Ishikawa (cell line): ENCODE data around the gene FAM117B.

Experiments
- CEBPB ChIP-seq: IDR thresholded peaks from 2 replicates; pipeline ENCODE4 v1.6.1; 2012
- CREB1 ChIP-seq: IDR thresholded peaks from 2 replicates; pipeline ENCODE4 v1.6.1; 2012; ENCODE audit warnings: low read depth
- EGR1 ChIP-seq: IDR thresholded peaks from 2 replicates; pipeline ENCODE4 v1.6.1; 2012
- EP300 ChIP-seq: IDR thresholded peaks from 2 replicates; pipeline ENCODE4 v1.6.1; 2012; ENCODE audit warnings: borderline replicate concordance
- FOXM1 ChIP-seq: IDR thresholded peaks from 2 replicates; pipeline ENCODE4 v1.6.1; 2012; ENCODE audit warnings: low read depth, borderline replicate concordance
- MAX ChIP-seq: IDR thresholded peaks from 2 replicates; pipeline ENCODE4 v1.6.1; 2012
- NFIC ChIP-seq: IDR thresholded peaks from 2 replicates; pipeline ENCODE4 v1.6.1; 2012
- RAD21 ChIP-seq: IDR thresholded peaks from 2 replicates; pipeline ENCODE4 v1.6.1; 2012; ENCODE audit warnings: low read depth
- REST ChIP-seq: IDR thresholded peaks from 2 replicates; pipeline ENCODE4 v1.6.1; 2012; ENCODE audit warnings: low read depth, mild to moderate bottlenecking
- TAF1 ChIP-seq: IDR thresholded peaks from 2 replicates; pipeline ENCODE4 v1.6.1; 2012; ENCODE audit warnings: low read depth, mild to moderate bottlenecking
- TCF12 ChIP-seq: IDR thresholded peaks from 2 replicates; pipeline ENCODE4 v1.6.1; 2012; ENCODE audit warnings: low read depth
- TEAD4 ChIP-seq: IDR thresholded peaks from 2 replicates; pipeline ENCODE4 v1.6.1; 2012
- USF1 ChIP-seq: IDR thresholded peaks from 2 replicates; pipeline ENCODE4 v1.6.1; 2012
- YY1 ChIP-seq: IDR thresholded peaks from 2 replicates; pipeline ENCODE4 v1.6.1; 2012; ENCODE audit warnings: low read depth
- ZBTB7A ChIP-seq: IDR thresholded peaks from 2 replicates; pipeline ENCODE4 v1.6.1; 2012; ENCODE audit warnings: low read depth

Gene FAM117B

GRCh38 chr2:202608142-202608852, 26.5 kb upstream of the FAM117B start:
- no peak for TF ChIP-seq CEBPB
- TF ChIP-seq MAX = no peak
- no peak for TF ChIP-seq REST
- TF ChIP-seq TAF1 = no peak
- no peak for TF ChIP-seq CREB1
- no peak for TF ChIP-seq ZBTB7A
- TF ChIP-seq YY1 = no peak
- TF ChIP-seq USF1 = no peak
- TF ChIP-seq FOXM1 = no peak
- TF ChIP-seq NFIC = no peak
- TF ChIP-seq TEAD4 = no peak
- no peak for TF ChIP-seq TCF12
- TF ChIP-seq EGR1 = no peak
- no peak for TF ChIP-seq EP300
- no peak for TF ChIP-seq RAD21

- TF ChIP-seq TAF1 = no peak
- no peak for TF ChIP-seq CEBPB
- no peak for TF ChIP-seq NFIC
- TF ChIP-seq EP300 = no peak
- TF ChIP-seq TCF12 = no peak
- TF ChIP-seq TEAD4 = no peak
- TF ChIP-seq YY1 = no peak
- TF ChIP-seq USF1 = no peak
- no peak for TF ChIP-seq REST
- no peak for TF ChIP-seq CREB1
- no peak for TF ChIP-seq MAX
- TF ChIP-seq FOXM1 = no peak
- no peak for TF ChIP-seq RAD21
- no peak for TF ChIP-seq ZBTB7A
- no peak for TF ChIP-seq EGR1
Observed at GRCh38 chr2:202609381-202610145, 25.2 kb upstream of the FAM117B start.

GRCh38 chr2:202610380-202610779, 24.4 kb upstream of the FAM117B start:
- TF ChIP-seq TEAD4 = no peak
- no peak for TF ChIP-seq RAD21
- TF ChIP-seq EGR1 = no peak
- no peak for TF ChIP-seq NFIC
- no peak for TF ChIP-seq MAX

GRCh38 chr2:202612145-202612544, 22.6 kb upstream of the FAM117B start:
- TF ChIP-seq TEAD4 = no peak
- no peak for TF ChIP-seq MAX
- no peak for TF ChIP-seq NFIC
- TF ChIP-seq TAF1 = no peak
- TF ChIP-seq EP300 = no peak
- TF ChIP-seq ZBTB7A = no peak
- no peak for TF ChIP-seq CREB1

GRCh38 chr2:202613479-202613878, 21.3 kb upstream of the FAM117B start:
- TF ChIP-seq TAF1 (no peak), EGR1 (no peak), FOXM1 (no peak), EP300 (no peak), YY1 (no peak), ZBTB7A (no peak), NFIC (no peak), CREB1 (no peak), RAD21 (no peak), MAX (no peak), REST (no peak)
